ENCODE data around the gene HOMER2.
A peak's percentile ranks its signal among the peaks of the same experiment; 100 is the strongest.

Gene HOMER2

DNA sequence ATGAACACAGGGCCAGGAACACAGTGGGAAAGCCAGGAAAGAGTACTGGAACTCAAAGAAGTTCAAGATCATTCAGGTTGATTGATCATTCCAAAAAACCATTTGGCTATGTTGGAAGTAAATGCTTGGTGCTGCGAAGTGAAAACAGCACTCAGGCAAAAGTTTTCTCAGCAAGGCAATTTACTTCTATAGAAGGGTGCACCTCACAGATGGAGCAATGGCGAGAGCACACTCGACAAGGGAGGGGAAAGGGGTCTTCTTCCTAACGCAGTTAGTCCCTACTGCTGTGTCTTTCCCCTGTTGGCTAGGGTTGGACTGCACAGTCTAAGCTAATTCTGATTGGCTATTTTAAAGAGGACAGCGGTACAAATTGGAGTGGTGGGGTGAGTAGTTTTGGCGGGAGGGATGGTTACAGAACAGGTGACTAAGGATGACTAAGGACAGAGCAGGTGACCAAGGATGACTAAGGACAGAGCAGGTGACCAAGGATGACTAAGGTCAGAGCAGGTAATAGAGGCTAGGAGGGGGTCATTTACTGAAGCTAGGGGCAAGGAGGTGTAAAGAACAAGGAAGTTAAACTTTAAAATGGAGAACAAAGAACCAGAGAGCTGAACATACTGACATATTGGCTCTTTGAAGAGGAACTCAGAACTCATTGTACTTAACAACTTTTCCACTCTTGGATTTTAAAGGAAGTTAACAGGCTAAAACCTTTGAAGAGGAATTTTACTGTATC, 43.3 kb downstream of the HOMER2 start:
- H3K27ac ChIP-seq = no peak overlapping the region
- TF ChIP-seq, protein P1, sequence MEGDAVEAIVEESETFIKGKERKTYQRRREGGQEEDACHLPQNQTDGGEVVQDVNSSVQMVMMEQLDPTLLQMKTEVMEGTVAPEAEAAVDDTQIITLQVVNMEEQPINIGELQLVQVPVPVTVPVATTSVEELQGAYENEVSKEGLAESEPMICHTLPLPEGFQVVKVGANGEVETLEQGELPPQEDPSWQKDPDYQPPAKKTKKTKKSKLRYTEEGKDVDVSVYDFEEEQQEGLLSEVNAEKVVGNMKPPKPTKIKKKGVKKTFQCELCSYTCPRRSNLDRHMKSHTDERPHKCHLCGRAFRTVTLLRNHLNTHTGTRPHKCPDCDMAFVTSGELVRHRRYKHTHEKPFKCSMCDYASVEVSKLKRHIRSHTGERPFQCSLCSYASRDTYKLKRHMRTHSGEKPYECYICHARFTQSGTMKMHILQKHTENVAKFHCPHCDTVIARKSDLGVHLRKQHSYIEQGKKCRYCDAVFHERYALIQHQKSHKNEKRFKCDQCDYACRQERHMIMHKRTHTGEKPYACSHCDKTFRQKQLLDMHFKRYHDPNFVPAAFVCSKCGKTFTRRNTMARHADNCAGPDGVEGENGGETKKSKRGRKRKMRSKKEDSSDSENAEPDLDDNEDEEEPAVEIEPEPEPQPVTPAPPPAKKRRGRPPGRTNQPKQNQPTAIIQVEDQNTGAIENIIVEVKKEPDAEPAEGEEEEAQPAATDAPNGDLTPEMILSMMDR (IDR thresholded peaks at IDR 0.05) = no peak
- TF ChIP-seq ZFX (IDR thresholded peaks at IDR 0.05; ENCODE audit: borderline replicate concordance) = no peak

DNA sequence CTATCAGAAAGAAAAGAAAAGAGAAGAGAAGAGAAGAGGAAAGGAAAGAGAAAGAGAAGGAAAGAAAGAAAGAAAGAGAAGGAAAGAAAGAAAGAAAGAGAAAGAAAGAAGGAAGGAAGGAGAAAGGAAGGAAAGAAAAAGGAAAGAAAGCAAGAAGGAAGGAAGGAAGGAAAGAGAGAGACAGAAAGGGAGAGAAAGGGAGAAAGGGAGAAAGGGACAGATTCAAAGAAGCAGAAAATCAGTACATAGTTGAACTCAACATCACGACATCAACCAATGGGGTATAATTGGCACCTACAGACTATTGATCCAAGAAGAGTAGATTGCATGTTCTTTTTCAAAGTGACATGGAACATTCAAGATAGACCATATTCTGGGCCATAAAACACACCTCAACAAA, 45.2 kb downstream of the HOMER2 start:
- TF ChIP-seq ZFX (IDR thresholded peaks at IDR 0.05; ENCODE audit: borderline replicate concordance) = no peak
- TF ChIP-seq, protein P1 (IDR thresholded peaks at IDR 0.05) = no peak

DNA sequence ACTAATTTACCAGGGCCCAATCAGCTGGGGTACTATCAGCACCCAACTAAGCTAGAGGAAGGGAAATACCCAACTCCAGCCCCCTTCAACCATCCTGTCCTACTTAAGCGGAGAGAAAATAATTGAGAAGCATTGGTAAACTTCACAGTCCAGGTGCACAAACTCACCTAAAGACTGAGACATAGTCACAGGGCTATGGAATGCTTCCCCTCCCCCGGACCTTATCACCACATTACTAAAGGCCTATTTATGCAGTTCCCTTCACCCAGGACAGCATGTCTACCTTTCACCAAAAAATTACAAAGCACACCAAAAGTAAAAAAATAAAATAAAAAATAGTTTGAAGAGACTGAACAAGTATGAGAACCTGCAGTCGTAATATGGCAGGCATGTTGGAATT, 47.9 kb downstream of the HOMER2 start:
- no peak for TF ChIP-seq ZFX (IDR thresholded peaks at IDR 0.05; ENCODE audit: borderline replicate concordance)
- TF ChIP-seq, protein P1 (IDR thresholded peaks at IDR 0.05) = no peak

More for the DNA sequence above, 45.2 kb downstream of the HOMER2 start:
- H3K27ac ChIP-seq = no peak overlapping the region

DNA sequence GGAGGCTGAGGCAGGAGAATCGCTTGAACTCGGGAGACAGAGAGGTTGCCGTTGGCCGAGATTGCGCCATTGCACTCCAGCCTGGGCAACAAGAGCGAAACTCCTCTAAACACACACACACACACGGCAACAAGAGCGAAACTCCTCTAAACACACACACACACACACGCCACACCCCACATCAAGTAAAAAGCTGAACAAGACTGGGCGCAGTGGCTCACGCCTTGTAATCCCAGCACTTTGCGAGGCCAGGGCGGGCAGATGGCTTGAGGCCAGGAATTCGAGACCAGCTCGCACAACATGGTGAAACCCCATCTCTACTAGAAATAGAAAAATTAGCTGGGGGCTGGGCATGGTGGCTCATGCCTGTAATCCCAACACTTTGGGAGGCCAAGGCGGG, 49.0 kb downstream of the HOMER2 start:
- H3K27ac ChIP-seq = no peak overlapping the region

More for the DNA sequence above, 47.9 kb downstream of the HOMER2 start:
- H3K27ac ChIP-seq = no peak overlapping the region

DNA sequence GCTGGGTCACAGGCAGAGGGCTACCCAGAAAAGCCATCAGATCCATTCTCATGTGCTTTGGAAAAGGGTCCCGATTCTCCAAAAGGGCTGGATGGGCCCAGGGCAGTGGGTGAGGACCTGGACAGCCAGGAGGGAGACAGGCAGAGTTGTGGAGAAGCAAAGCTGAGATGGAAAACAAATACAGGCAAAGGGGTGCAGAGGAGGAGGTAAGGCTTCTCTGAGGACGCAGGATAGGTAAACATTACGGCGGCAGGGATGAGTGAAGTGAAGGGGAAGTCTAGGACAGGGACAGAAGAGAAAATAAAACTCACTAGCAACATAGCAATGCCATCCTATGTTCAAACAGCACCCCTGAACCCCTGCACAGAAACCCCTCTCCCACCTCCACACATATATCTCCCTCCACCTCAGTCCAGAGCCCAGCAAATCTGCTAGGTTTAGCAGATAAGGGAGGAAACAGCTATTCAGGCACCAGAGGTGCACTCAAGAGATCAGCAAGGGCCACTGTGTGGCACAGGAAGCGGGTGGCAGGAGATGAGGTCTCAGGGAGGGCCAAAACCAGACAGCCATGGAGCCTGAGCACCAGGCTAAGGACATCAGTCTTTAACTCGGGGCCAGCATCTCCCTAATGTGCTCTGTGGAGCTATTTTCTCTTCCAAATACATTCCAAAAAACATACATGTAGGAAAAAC, 51.3 kb downstream of the HOMER2 start:
- TF ChIP-seq, protein P1 (IDR thresholded peaks at IDR 0.05) = no peak
- no peak for TF ChIP-seq ZFX (IDR thresholded peaks at IDR 0.05; ENCODE audit: borderline replicate concordance)
- peak overlapping the region; percentile 19; the same call in 1 of the 2 replicates for H3K27ac ChIP-seq

More for the DNA sequence above, 49.0 kb downstream of the HOMER2 start:
- TF ChIP-seq, protein P1 (IDR thresholded peaks at IDR 0.05) = no peak
- no peak for TF ChIP-seq ZFX (IDR thresholded peaks at IDR 0.05; ENCODE audit: borderline replicate concordance)

DNA sequence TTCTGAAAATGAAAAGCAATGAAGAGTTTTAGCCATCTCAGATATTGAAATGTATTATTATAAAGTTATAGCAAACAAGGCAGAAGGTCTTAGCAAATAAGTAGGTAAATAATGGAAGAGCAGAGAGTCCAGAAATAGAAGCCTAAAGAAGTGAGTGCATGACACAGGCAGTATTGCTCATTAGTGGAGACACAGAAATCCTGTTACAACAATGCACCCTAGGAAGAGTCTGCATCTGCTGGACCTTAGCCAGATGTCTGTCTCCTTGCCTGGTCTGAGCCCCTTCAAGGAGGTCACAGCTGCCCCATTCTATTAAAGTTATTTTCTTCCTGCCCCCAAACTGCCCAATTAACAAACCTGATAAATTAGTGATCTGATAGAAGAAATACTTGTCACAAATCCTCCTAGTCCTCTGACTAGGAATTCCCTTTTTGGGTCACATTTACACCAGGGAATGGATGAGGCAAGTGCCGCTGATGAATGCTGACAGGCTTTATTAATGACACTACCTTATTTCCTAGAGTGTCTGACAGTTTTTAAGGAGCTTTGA, 51.9 kb downstream of the HOMER2 start:
- no peak overlapping the region; the same call in 1 of the 2 replicates for H3K27ac ChIP-seq
- TF ChIP-seq, protein P1 (IDR thresholded peaks at IDR 0.05) = no peak
- no peak for TF ChIP-seq ZFX (IDR thresholded peaks at IDR 0.05; ENCODE audit: borderline replicate concordance)

DNA sequence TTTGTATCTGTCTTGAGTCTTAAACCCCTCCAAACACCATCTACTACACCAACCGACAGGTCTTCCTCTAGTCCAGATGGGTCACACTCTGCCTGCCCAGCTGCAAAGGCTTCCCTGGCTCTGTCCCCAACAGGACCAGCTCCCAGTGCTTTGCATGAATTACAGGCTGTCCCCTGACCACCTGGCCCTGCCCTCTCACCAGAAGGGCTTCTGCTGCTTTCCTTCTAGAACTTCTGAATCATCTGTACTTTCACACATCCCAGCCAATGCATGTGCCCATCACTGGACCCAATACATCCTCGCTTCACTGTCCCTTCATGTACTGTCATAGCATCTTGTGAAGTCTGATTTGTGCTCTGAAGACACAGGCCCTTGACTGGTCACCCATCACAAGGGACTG, 53.6 kb downstream of the HOMER2 start:
- TF ChIP-seq ZFX (IDR thresholded peaks at IDR 0.05; ENCODE audit: borderline replicate concordance) = no peak
- TF ChIP-seq, protein P1 (IDR thresholded peaks at IDR 0.05) = no peak
- no peak overlapping the region for H3K27ac ChIP-seq
